ENCODE measurements around the gene FBXL5. TPM values are rescaled to one million over a fixed set of nuclear protein-coding genes. Genes with fewer than 3 reads are reported as not detected.

The FBXL5 gene
- total RNA-seq, 1 donor from 2014 or later, result 54.4 TPM

- TF ChIP-seq CTCF (IDR thresholded peaks at IDR 0.05), result no peak
- Mint-ChIP-seq H3K36me3 (ENCODE audit: low read depth) (no peaks in the 10 kb centered on the region), H3K27me3 (ENCODE audit: low read depth) (no peaks in the 10 kb centered on the region), H3K9me3 (ENCODE audit: low read depth) (no peaks in the 10 kb centered on the region), H3K4me3 (ENCODE audit: unreplicated experiment) (peak overlapping the region; percentile 51), H3K27ac (ENCODE audit: unreplicated experiment) (peak overlapping the region; percentile 98), H3K4me1 (ENCODE audit: low read depth) (peaks cover 63% of the 10 kb centered on the region)
- DNase-seq (ENCODE audit: low spot score), result no peak
These were observed 3.0 kb downstream of the FBXL5 start for GRCh38 chr4:15652191-15652590.

- Mint-ChIP-seq H3K9me3 (ENCODE audit: low read depth) (no peaks in the 10 kb centered on the region), H3K36me3 (ENCODE audit: low read depth) (no peaks in the 10 kb centered on the region), H3K27me3 (ENCODE audit: low read depth) (no peaks in the 10 kb centered on the region), H3K27ac (ENCODE audit: unreplicated experiment) (peak overlapping the region; percentile 98), H3K4me1 (ENCODE audit: low read depth) (peaks cover 58% of the 10 kb centered on the region), H3K4me3 (ENCODE audit: unreplicated experiment) (peak overlapping the region; percentile 51)
- TF ChIP-seq CTCF (IDR thresholded peaks at IDR 0.05), result no peak
- no peak for DNase-seq (ENCODE audit: low spot score)
These were observed 3.5 kb downstream of the FBXL5 start for GRCh38 chr4:15651676-15652075.

GRCh38 chr4:15649914-15650545, 5.1 kb downstream of the FBXL5 start:
- H3K4me1 Mint-ChIP-seq (ENCODE audit: low read depth), result peaks cover 49% of the 10 kb centered on the region

GRCh38 chr4:15648600-15648999, 6.6 kb downstream of the FBXL5 start:
- Mint-ChIP-seq H3K36me3 (ENCODE audit: low read depth) (peaks cover 4% of the 10 kb centered on the region), H3K27ac (ENCODE audit: unreplicated experiment) (peak overlapping the region; percentile 22), H3K4me1 (ENCODE audit: low read depth) (peaks cover 52% of the 10 kb centered on the region), H3K4me3 (ENCODE audit: unreplicated experiment) (no peak overlapping the region), H3K9me3 (ENCODE audit: low read depth) (no peaks in the 10 kb centered on the region), H3K27me3 (ENCODE audit: low read depth) (no peaks in the 10 kb centered on the region)
- DNase-seq (ENCODE audit: low spot score), result no peak
- TF ChIP-seq CTCF (IDR thresholded peaks at IDR 0.05), result no peak

More at GRCh38 chr4:15649914-15650545, 5.1 kb downstream of the FBXL5 start:
- Mint-ChIP-seq H3K36me3 (ENCODE audit: low read depth) (no peaks in the 10 kb centered on the region), H3K9me3 (ENCODE audit: low read depth) (no peaks in the 10 kb centered on the region), H3K27me3 (ENCODE audit: low read depth) (no peaks in the 10 kb centered on the region), H3K4me3 (ENCODE audit: unreplicated experiment) (no peak overlapping the region), H3K27ac (ENCODE audit: unreplicated experiment) (peak overlapping the region; percentile 41)
- no peak for DNase-seq (ENCODE audit: low spot score)
- peak; percentile 84 for TF ChIP-seq CTCF (IDR thresholded peaks at IDR 0.05)

GRCh38 chr4:15638418-15638817, 16.7 kb downstream of the FBXL5 start:
- TF ChIP-seq CTCF (IDR thresholded peaks at IDR 0.05), result no peak

More at GRCh38 chr4:15638418-15638817, 16.7 kb downstream of the FBXL5 start:
- Mint-ChIP-seq H3K4me3 (ENCODE audit: unreplicated experiment) (no peak overlapping the region), H3K4me1 (ENCODE audit: low read depth) (peaks cover 7% of the 10 kb centered on the region), H3K9me3 (ENCODE audit: low read depth) (no peaks in the 10 kb centered on the region), H3K27me3 (ENCODE audit: low read depth) (no peaks in the 10 kb centered on the region), H3K36me3 (ENCODE audit: low read depth) (peaks cover 18% of the 10 kb centered on the region), H3K27ac (ENCODE audit: unreplicated experiment) (no peak overlapping the region)
- DNase-seq (ENCODE audit: low spot score), result no peak
